ENCODE results near the gene ZNF148. TPM values are rescaled to one million over a fixed set of nuclear protein-coding genes. Genes with fewer than 3 reads are reported as not detected.

Gene ZNF148
- total and polyA plus RNA-seq, 7 experiments from 2014 or later: 36.3 to 101 (median 58.6) TPM

- Mint-ChIP-seq H3K27ac (peak overlapping the region in 6 of 9 donors; percentile 6 to 73 (median 50)), H3K4me3 (peak overlapping the region in 7 of 10 donors; percentile 27 to 65 (median 41)), H3K4me1 (peaks cover 10 to 24% (median 12%) of the 10 kb centered on the region in 7 donors), H3K36me3 (no peaks in the 10 kb centered on the region), H3K27me3 (peaks cover 0 to 15% (median 3%) of the 10 kb centered on the region in 5 donors), H3K9me3 (peaks cover 0 to 2% (median 0%) of the 10 kb centered on the region in 11 donors)
- DNase-seq (peak in 8 of 9 donors; percentile 15 to 50 (median 31)), ATAC-seq (peak; percentile 76)
- no peaks in the 10 kb centered on the region for H3K36me3 ChIP-seq (ENCODE audit: control insufficient read depth in 2 of 3, insufficient read depth in 3 of 3, low read length in 3 of 3)
- peaks cover 0 to 10% of the 10 kb centered on the region in 2 donors for H3K4me1 ChIP-seq (ENCODE audit: control insufficient read depth in 2 of 2, insufficient read depth in 2 of 2, low read length in 2 of 2)
- intact Hi-C loops (cut with micrococcal nuclease): loop anchor here in 1 of 2 donors (5.0 kb wide), 1 partner anchor 239 kb away; no protein-coding TSS in a partner anchor
- H3K27ac ChIP-seq (ENCODE audit: low read depth, low read length): no peak overlapping the region
- H3K27me3 ChIP-seq (ENCODE audit: control insufficient read depth in 2 of 2, insufficient read depth in 2 of 2, low read length in 2 of 2): no peaks in the 10 kb centered on the region
- CTCF ChIA-PET: no interaction called here
- H3K9me3 ChIP-seq (ENCODE audit: control insufficient read depth in 2 of 3, low read length in 3 of 3): no peaks in the 10 kb centered on the region
- H3K4me3 ChIP-seq (ENCODE audit: low read length): no peak overlapping the region
- POLR2A ChIA-PET: interaction anchor here (0.7 to 1.2 kb wide), 4 partner anchors 9 to 25 kb away, joined by 3 to 10 read pairs (median 4); no protein-coding TSS in a partner anchor
These were observed 6.6 kb upstream of the ZNF148 start for GRCh38 chr3:125381743-125382142.

GRCh38 chr3:125381314-125381713, 6.2 kb upstream of the ZNF148 start:
- H3K9me3 ChIP-seq (ENCODE audit: control insufficient read depth in 2 of 3, low read length in 3 of 3): no peaks in the 10 kb centered on the region
- no peaks in the 10 kb centered on the region for H3K27me3 ChIP-seq (ENCODE audit: control insufficient read depth in 2 of 2, insufficient read depth in 2 of 2, low read length in 2 of 2)
- H3K36me3 ChIP-seq (ENCODE audit: control insufficient read depth in 2 of 3, insufficient read depth in 3 of 3, low read length in 3 of 3): no peaks in the 10 kb centered on the region
- DNase-seq (no peak), ATAC-seq (no peak)
- H3K4me3 ChIP-seq (ENCODE audit: low read length): no peak overlapping the region
- peaks cover 0 to 11% of the 10 kb centered on the region in 2 donors for H3K4me1 ChIP-seq (ENCODE audit: control insufficient read depth in 2 of 2, insufficient read depth in 2 of 2, low read length in 2 of 2)
- intact Hi-C loops (cut with micrococcal nuclease): loop anchor here in 1 of 2 donors (5.0 kb wide), 1 partner anchor 239 kb away; no protein-coding TSS in a partner anchor
- Mint-ChIP-seq H3K27ac (peak overlapping the region in 5 of 9 donors; percentile 6 to 73 (median 32)), H3K36me3 (no peaks in the 10 kb centered on the region), H3K9me3 (peaks cover 0 to 2% (median 0%) of the 10 kb centered on the region in 11 donors), H3K4me3 (peak overlapping the region in 5 of 10 donors; percentile 27 to 65 (median 41)), H3K27me3 (peaks cover 0 to 15% (median 0%) of the 10 kb centered on the region in 5 donors), H3K4me1 (peaks cover 10 to 25% (median 13%) of the 10 kb centered on the region in 7 donors)
- ChIA-PET CTCF (no interaction called here), POLR2A (interaction anchor here (0.7 to 1.2 kb wide), 4 partner anchors 8 to 25 kb away, joined by 3 to 10 read pairs (median 4); no protein-coding TSS in a partner anchor)
- no peak overlapping the region for H3K27ac ChIP-seq (ENCODE audit: low read depth, low read length)

GRCh38 chr3:125379483-125379882, 4.4 kb upstream of the ZNF148 start:
- H3K27ac Mint-ChIP-seq: no peak overlapping the region
- Histone ChIP-seq H3K4me3 (ENCODE audit: low read length) (no peak overlapping the region), H3K36me3 (ENCODE audit: control insufficient read depth in 2 of 3, insufficient read depth in 3 of 3, low read length in 3 of 3) (peaks cover 0 to 3% (median 0%) of the 10 kb centered on the region in 3 experiments), H3K27me3 (ENCODE audit: control insufficient read depth in 2 of 2, insufficient read depth in 2 of 2, low read length in 2 of 2) (no peaks in the 10 kb centered on the region), H3K27ac (ENCODE audit: low read depth, low read length) (no peak overlapping the region), H3K4me1 (ENCODE audit: control insufficient read depth in 2 of 2, insufficient read depth in 2 of 2, low read length in 2 of 2) (peaks cover 0 to 19% of the 10 kb centered on the region in 2 donors), H3K9me3 (ENCODE audit: control insufficient read depth in 2 of 3, low read length in 3 of 3) (no peaks in the 10 kb centered on the region)
- intact Hi-C loops (cut with micrococcal nuclease): loop anchor here (5.0 to 10.0 kb wide), 7 partner anchors 58 to 1605 kb away; partner anchors contain the start of genes CHCHD6 (in 1 of the 2), PLXNA1 (in 1 of the 2), SLC41A3 (in 1 of the 2) and ZXDC (in 1 of the 2)
- peaks cover 14 to 36% (median 23%) of the 10 kb centered on the region in 7 donors for H3K4me1 Mint-ChIP-seq
- H3K27me3 Mint-ChIP-seq: peaks cover 0 to 13% (median 0%) of the 10 kb centered on the region in 5 donors
- peaks cover 0 to under 1% (median 0%) of the 10 kb centered on the region in 5 donors for H3K36me3 Mint-ChIP-seq
- DNase-seq: no peak
- H3K9me3 Mint-ChIP-seq: peaks cover 0 to 2% (median 0%) of the 10 kb centered on the region in 11 donors
- CTCF ChIA-PET: interaction anchor here (0.6 kb wide), 1 partner anchor 203 kb away, joined by 3 read pairs; no protein-coding TSS in a partner anchor
- ATAC-seq: no peak
- POLR2A ChIA-PET: interaction anchor here (1.4 kb wide), 1 partner anchor 379 kb away, joined by 4 read pairs; no protein-coding TSS in a partner anchor
- H3K4me3 Mint-ChIP-seq: no peak overlapping the region

- H3K27me3 Mint-ChIP-seq: peaks cover 0 to 13% (median 0%) of the 10 kb centered on the region in 5 donors
- ATAC-seq (no peak), DNase-seq (no peak)
- peaks cover 0 to 2% (median 0%) of the 10 kb centered on the region in 11 donors for H3K9me3 Mint-ChIP-seq
- POLR2A ChIA-PET: interaction anchor here (1.4 kb wide), 1 partner anchor 378 kb away, joined by 4 read pairs; no protein-coding TSS in a partner anchor
- CTCF ChIA-PET: no interaction called here
- H3K27ac Mint-ChIP-seq: no peak overlapping the region
- Histone ChIP-seq H3K4me1 (ENCODE audit: control insufficient read depth in 2 of 2, insufficient read depth in 2 of 2, low read length in 2 of 2) (peaks cover 6 to 24% of the 10 kb centered on the region in 2 donors), H3K27me3 (ENCODE audit: control insufficient read depth in 2 of 2, insufficient read depth in 2 of 2, low read length in 2 of 2) (no peaks in the 10 kb centered on the region), H3K4me3 (ENCODE audit: low read length) (no peak overlapping the region), H3K27ac (ENCODE audit: low read depth, low read length) (no peak overlapping the region), H3K36me3 (ENCODE audit: control insufficient read depth in 2 of 3, insufficient read depth in 3 of 3, low read length in 3 of 3) (peaks cover 0 to 4% (median 0%) of the 10 kb centered on the region in 3 experiments), H3K9me3 (ENCODE audit: control insufficient read depth in 2 of 3, low read length in 3 of 3) (no peaks in the 10 kb centered on the region)
- intact Hi-C loops (cut with micrococcal nuclease): loop anchor here (5.0 to 10.0 kb wide), 7 partner anchors 59 to 1606 kb away; partner anchors contain the start of genes CHCHD6 (in 1 of the 2), PLXNA1 (in 1 of the 2), SLC41A3 (in 1 of the 2) and ZXDC (in 1 of the 2)
- H3K4me1 Mint-ChIP-seq: peaks cover 22 to 43% (median 31%) of the 10 kb centered on the region in 7 donors
- H3K4me3 Mint-ChIP-seq: no peak overlapping the region
- peaks cover 0 to 4% (median 0%) of the 10 kb centered on the region in 5 donors for H3K36me3 Mint-ChIP-seq
These were observed 3.6 kb upstream of the ZNF148 start for GRCh38 chr3:125378762-125379161.

- ChIA-PET POLR2A (interaction anchor here (0.6 to 2.5 kb wide), 15 partner anchors 10 to 219 kb away, joined by 3 to 30 read pairs (median 4); partner anchors contain the start of genes OSBPL11 and SNX4), CTCF (no interaction called here)
- H3K4me1 ChIP-seq (ENCODE audit: control insufficient read depth in 2 of 2, insufficient read depth in 2 of 2, low read length in 2 of 2): peaks cover 8 to 19% of the 10 kb centered on the region in 2 donors
- Mint-ChIP-seq H3K4me1 (peaks cover 18 to 53% (median 40%) of the 10 kb centered on the region in 7 donors), H3K36me3 (peaks cover 0 to 12% (median 0%) of the 10 kb centered on the region in 5 donors), H3K4me3 (peak overlapping the region; percentile 94 to 100 (median 96)), H3K9me3 (peaks cover 0 to 2% (median 0%) of the 10 kb centered on the region in 11 donors), H3K27me3 (peaks cover 0 to 3% (median 0%) of the 10 kb centered on the region in 5 donors), H3K27ac (peak overlapping the region; percentile 85 to 99 (median 97))
- no peaks in the 10 kb centered on the region for H3K9me3 ChIP-seq (ENCODE audit: control insufficient read depth in 2 of 3, low read length in 3 of 3)
- H3K27me3 ChIP-seq (ENCODE audit: control insufficient read depth in 2 of 2, insufficient read depth in 2 of 2, low read length in 2 of 2): no peaks in the 10 kb centered on the region
- DNase-seq (no peak), ATAC-seq (no peak)
- intact Hi-C loops (cut with micrococcal nuclease): loop anchor here (1.0 to 10.0 kb wide), 19 partner anchors 19 to 1791 kb away; partner anchors contain the start of genes OSBPL11 (in 2 of the 2), SNX4 (in 2 of the 2), CHCHD6 (in 1 of the 2) and HACD2 (in 1 of the 2)
- peak overlapping the region; percentile 98 for H3K4me3 ChIP-seq (ENCODE audit: low read length)
- peak overlapping the region; percentile 88 for H3K27ac ChIP-seq (ENCODE audit: low read depth, low read length)
- peaks cover 0 to 4% (median 0%) of the 10 kb centered on the region in 3 experiments for H3K36me3 ChIP-seq (ENCODE audit: control insufficient read depth in 2 of 3, insufficient read depth in 3 of 3, low read length in 3 of 3)
These were observed 990 bp upstream of the ZNF148 start for GRCh38 chr3:125375950-125376679.

Measured in naive thymus-derived CD4-positive, alpha-beta T cell (primary cell).